Neural cell (in vitro differentiated cells): ENCODE measurements around the gene SGPP1. TPM values are rescaled to one million over a fixed set of nuclear protein-coding genes. Genes with fewer than 3 reads are reported as not detected.

Experiments used
- H2AFZ ChIP-seq: fragments of 200-600, 300-800 bp; sonication (generic), shearing (Covaris generic); 2 replicates; pipeline ENCODE4 v1.6.0; 2014; ENCODE audit warnings: low read depth, mild to moderate bottlenecking, antibody characterized with exemption, low read length, moderate library complexity
- H3F3A ChIP-seq: fragments of 200-600 bp; shearing (Covaris generic); 2 replicates; pipeline ENCODE4 v1.6.1; 2016; ENCODE audit warnings: mild to moderate bottlenecking, moderate library complexity, mixed read lengths, antibody characterized with exemption, low read length; ENCODE audit not compliant: insufficient read depth, poor library complexity, severe bottlenecking
- H3K27ac ChIP-seq: fragments of 200-600, 300-800 bp; sonication (generic), shearing (Covaris generic); 2 replicates; pipeline ENCODE4 v1.5.1; 2014; ENCODE audit warnings: mild to moderate bottlenecking, low read length, moderate library complexity
- H3K27me3 ChIP-seq: fragments of 300-800, 200-600 bp; sonication (generic), shearing (Covaris generic); 2 replicates; pipeline ENCODE4 v1.6.0; 2014; ENCODE audit warnings: mild to moderate bottlenecking, low read depth, low read length, moderate library complexity; ENCODE audit not compliant: insufficient read depth
- H3K36me3 ChIP-seq: fragments of 300-800, 200-600 bp; sonication (generic), shearing (Covaris generic); 2 replicates; pipeline ENCODE4 v1.5.1; 2014; ENCODE audit warnings: mild to moderate bottlenecking, antibody characterized with exemption, low read length, moderate library complexity; ENCODE audit not compliant: insufficient read depth
- H3K4me2 ChIP-seq: fragments of 300-800, 200-600 bp; sonication (generic), shearing (Covaris generic); 2 replicates; pipeline ENCODE4 v1.6.0; 2014; ENCODE audit warnings: mild to moderate bottlenecking, low read length
- H3K4me3 ChIP-seq: fragments of 300-800, 200-600 bp; sonication (generic), shearing (Covaris generic); 2 replicates; pipeline ENCODE4 v1.5.1; 2014; ENCODE audit warnings: mild to moderate bottlenecking, low read length, moderate library complexity
- H3K79me2 ChIP-seq: fragments of 200-600 bp; shearing (Covaris generic); replicated peaks from 2 replicates; pipeline ENCODE4 v1.6.0; 2014; ENCODE audit warnings: mild to moderate bottlenecking, low read length, moderate library complexity; ENCODE audit not compliant: insufficient read depth
- H3K9ac ChIP-seq: fragments of 300-800, 200-600 bp; sonication (generic), shearing (Covaris generic); 2 replicates; pipeline ENCODE4 v1.6.1; 2016; ENCODE audit warnings: mild to moderate bottlenecking, low read length, mixed read lengths
- H3K9me2 ChIP-seq: fragments of 200-600 bp; shearing (Covaris generic); 2 replicates; pipeline ENCODE4 v1.6.1; 2016; ENCODE audit warnings: mild to moderate bottlenecking, low read length, mixed read lengths; ENCODE audit not compliant: insufficient read depth
- H3K9me3 ChIP-seq: fragments of 200-600, 300-800 bp; sonication (generic), shearing (Covaris generic); 2 replicates; pipeline ENCODE4 v1.6.1; 2016; ENCODE audit warnings: mild to moderate bottlenecking, mixed run types, low read length, moderate library complexity, mixed read lengths
- H4K20me1 ChIP-seq: fragments of 200-600 bp; shearing (Covaris generic); 2 replicates; pipeline ENCODE4 v1.6.1; 2016; ENCODE audit warnings: mild to moderate bottlenecking, mixed run types; ENCODE audit not compliant: insufficient read depth
- CTCF ChIP-seq: fragments of 450-650 bp; IDR thresholded peaks from 2 replicates; pipeline ENCODE4 v1.5.1; 2014; ENCODE audit warnings: antibody characterized with exemption, mild to moderate bottlenecking, moderate library complexity; ENCODE audit not compliant: poor library complexity, severe bottlenecking
- EP300 ChIP-seq: fragments of 450-650 bp; conservative IDR thresholded peaks from 2 replicates; pipeline ENCODE4 v1.6.1; 2014; ENCODE audit warnings: antibody characterized with exemption, mild to moderate bottlenecking, moderate library complexity; ENCODE audit not compliant: poor library complexity, severe bottlenecking
- EZH2 ChIP-seq: fragments of 200-600, 300-800 bp; shearing (Covaris generic), sonication (generic); IDR thresholded peaks from 2 replicates; pipeline ENCODE4 v1.6.1; 2014; ENCODE audit warnings: antibody characterized with exemption, low read length, borderline replicate concordance, mild to moderate bottlenecking; ENCODE audit not compliant: insufficient read depth, poor library complexity, severe bottlenecking
- MXI1 ChIP-seq: fragments of 450-650 bp; conservative IDR thresholded peaks from 2 replicates; pipeline ENCODE4 v1.6.1; 2014; ENCODE audit warnings: antibody characterized with exemption, mild to moderate bottlenecking; ENCODE audit not compliant: poor library complexity, severe bottlenecking
- POLR2AphosphoS5 ChIP-seq: IDR thresholded peaks from 2 replicates; pipeline ENCODE4 v1.6.1; 2012
- SMC3 ChIP-seq: fragments of 450-650 bp; conservative IDR thresholded peaks from 2 replicates; pipeline ENCODE4 v1.6.1; 2014; ENCODE audit warnings: antibody characterized with exemption, mild to moderate bottlenecking, moderate library complexity; ENCODE audit not compliant: poor library complexity
- TAF1 ChIP-seq: IDR thresholded peaks from 2 replicates; pipeline ENCODE4 v1.6.1; 2012; ENCODE audit warnings: low read depth
- polyA plus RNA-seq: library from polyadenylated mRNA; depleted of rRNA; stranded (reverse); fragments of >200 nt; gene quantifications from 2 replicates; pipeline ENCODE4 v1.2.3, GENCODE V29; 2014

The SGPP1 gene
- polyA plus RNA-seq, 1 donor from 2014 or later: 17.7 TPM

- Histone ChIP-seq H3K9ac (no peak overlapping the region), H3K4me3 (no peak overlapping the region), H3K27me3 (no peaks in the 10 kb centered on the region), H3K9me3 (no peaks in the 10 kb centered on the region), H3F3A (no peaks in the 10 kb centered on the region), H3K4me2 (no peak overlapping the region), H3K36me3 (no peaks in the 10 kb centered on the region), H3K9me2 (no peaks in the 10 kb centered on the region), H3K27ac (no peak overlapping the region), H4K20me1 (no peaks in the 10 kb centered on the region), H2AFZ (no peak overlapping the region), H3K79me2 (no peaks in the 10 kb centered on the region)
- TF ChIP-seq TAF1 (no peak), CTCF (no peak), MXI1 (no peak)
Observed at GRCh38 chr14:63678536-63678935, 49.3 kb downstream of the SGPP1 start.

GRCh38 chr14:63677891-63678379, 49.9 kb downstream of the SGPP1 start:
- no peak overlapping the region for H3K4me3 ChIP-seq
- H3K9ac ChIP-seq: no peak overlapping the region
- H3K27ac ChIP-seq: no peak overlapping the region
- H3F3A ChIP-seq: no peaks in the 10 kb centered on the region
- no peaks in the 10 kb centered on the region for H3K9me3 ChIP-seq
- no peak overlapping the region for H3K4me2 ChIP-seq
- no peaks in the 10 kb centered on the region for H3K79me2 ChIP-seq
- no peaks in the 10 kb centered on the region for H3K36me3 ChIP-seq
- H2AFZ ChIP-seq: no peak overlapping the region
- TF ChIP-seq MXI1 (no peak), EP300 (no peak), EZH2 (no peak)
- no peaks in the 10 kb centered on the region for H3K27me3 ChIP-seq
- H4K20me1 ChIP-seq: no peaks in the 10 kb centered on the region
- no peaks in the 10 kb centered on the region for H3K9me2 ChIP-seq

GRCh38 chr14:63676615-63677014, 51.2 kb downstream of the SGPP1 start:
- no peaks in the 10 kb centered on the region for H3K9me2 ChIP-seq
- no peaks in the 10 kb centered on the region for H4K20me1 ChIP-seq
- no peaks in the 10 kb centered on the region for H3K9me3 ChIP-seq
- H2AFZ ChIP-seq: no peak overlapping the region
- no peak overlapping the region for H3K4me3 ChIP-seq
- no peaks in the 10 kb centered on the region for H3K79me2 ChIP-seq
- H3F3A ChIP-seq: no peaks in the 10 kb centered on the region
- no peaks in the 10 kb centered on the region for H3K36me3 ChIP-seq
- H3K27ac ChIP-seq: no peak overlapping the region
- H3K27me3 ChIP-seq: no peaks in the 10 kb centered on the region
- H3K9ac ChIP-seq: no peak overlapping the region
- no peak overlapping the region for H3K4me2 ChIP-seq
- TF ChIP-seq TAF1: no peak

- Histone ChIP-seq H3K4me3 (no peak overlapping the region), H3K4me2 (no peak overlapping the region), H2AFZ (no peak overlapping the region), H3K79me2 (no peaks in the 10 kb centered on the region), H3K27me3 (no peaks in the 10 kb centered on the region), H3K9me2 (no peaks in the 10 kb centered on the region), H3F3A (no peaks in the 10 kb centered on the region), H4K20me1 (no peaks in the 10 kb centered on the region), H3K36me3 (no peaks in the 10 kb centered on the region), H3K9me3 (no peaks in the 10 kb centered on the region), H3K9ac (no peak overlapping the region), H3K27ac (no peak overlapping the region)
- TF ChIP-seq CTCF: no peak
- no peak for TF ChIP-seq MXI1
- TF ChIP-seq SMC3: no peak
- no peak for TF ChIP-seq POLR2AphosphoS5
Observed at GRCh38 chr14:63673886-63674497, 53.9 kb downstream of the SGPP1 start.
